CD4-positive, CD25-positive, alpha-beta regulatory T cell (primary cell): Measurements from ENCODE around the gene MDM1. TPM values are rescaled to one million over a fixed set of nuclear protein-coding genes. Genes with fewer than 3 reads are reported as not detected.
A peak's percentile ranks its signal among the peaks of the same experiment; 100 is the strongest.

ENCODE experiments used
- ATAC-seq, 2 donors: fragments of 150-1000 bp; cut with Tn5 transposase; one replicate each; pipeline ENCODE4 v1.10.0; 2021; ENCODE audit warnings: low read depth in 2 of 2, moderate number of reproducible peaks in 2 of 2, moderate library complexity in 1 of 2
- DNase-seq, 3 donors: peaks; one replicate each; pipeline versions ENCODE4 v3.0.0 to v3.0.0-alpha.2; 2012 to 2022; ENCODE audit warnings: mixed read lengths in 1 of 3
- H3K27ac ChIP-seq: one replicate; pipeline ENCODE4 v1.7.0; 2013; ENCODE audit warnings: mild to moderate bottlenecking, low read length; ENCODE audit not compliant: insufficient read depth, poor library complexity, severe bottlenecking
- H3K27me3 ChIP-seq: one replicate; pipeline ENCODE4 v1.7.0; 2013; ENCODE audit warnings: low read length; ENCODE audit not compliant: control insufficient read depth, insufficient read depth
- H3K36me3 ChIP-seq: one replicate; pipeline ENCODE4 v1.7.0; 2013; ENCODE audit warnings: mild to moderate bottlenecking, low read length, moderate library complexity; ENCODE audit not compliant: control insufficient read depth, insufficient read depth
- H3K4me1 ChIP-seq: 2 replicates; pipeline ENCODE4 v1.7.0; 2013; ENCODE audit warnings: mild to moderate bottlenecking, low read length; ENCODE audit not compliant: insufficient read depth, control insufficient read depth, poor library complexity, severe bottlenecking
- H3K4me3 ChIP-seq: one replicate; pipeline ENCODE4 v1.7.0; 2013; ENCODE audit warnings: low read depth, mild to moderate bottlenecking, low read length, moderate library complexity
- H3K9me3 ChIP-seq, 2 experiments: 1 replicate in 1 of 2; 2 replicates in 1 of 2; pipeline ENCODE4 v1.7.0; 2013; ENCODE audit warnings: low read length in 2 of 2, mild to moderate bottlenecking in 1 of 2, moderate library complexity in 1 of 2; ENCODE audit not compliant: control insufficient read depth in 2 of 2
- H3K27ac Mint-ChIP-seq, 3 donors: one replicate each; pipeline ENCODE4 v1.8.0; 2020 to 2022; ENCODE audit warnings: mild to moderate bottlenecking in 3 of 3, mixed read lengths in 3 of 3, moderate library complexity in 2 of 3
- H3K27me3 Mint-ChIP-seq: one replicate; pipeline ENCODE4 v1.8.0; 2022; ENCODE audit warnings: mild to moderate bottlenecking, mixed read lengths
- H3K36me3 Mint-ChIP-seq: one replicate; pipeline ENCODE4 v1.8.0; 2020; ENCODE audit warnings: mixed read lengths
- H3K4me1 Mint-ChIP-seq, 4 donors: one replicate each; pipeline ENCODE4 v1.8.0; 2020 to 2022; ENCODE audit warnings: mixed read lengths in 4 of 4, mild to moderate bottlenecking in 1 of 4
- H3K4me3 Mint-ChIP-seq, 4 donors: one replicate each; pipeline ENCODE4 v1.8.0; 2020 to 2022; ENCODE audit warnings: mild to moderate bottlenecking in 4 of 4, mixed read lengths in 4 of 4, moderate library complexity in 3 of 4
- H3K9me3 Mint-ChIP-seq, 7 donors: one replicate each; pipeline ENCODE4 v1.8.0; 2020 to 2022; ENCODE audit warnings: mixed read lengths in 7 of 7, mild to moderate bottlenecking in 3 of 7, moderate library complexity in 2 of 7
- polyA plus RNA-seq, 4 donors: library from polyadenylated mRNA; unstranded; fragments of 300-500 nt; fragmentation: Illumina TruSeq; gene quantifications; one replicate each; pipeline ENCODE4 v1.2.3, GENCODE V29; 2021
- total RNA-seq: library from RNA; stranded (reverse); gene quantifications from one replicate; pipeline ENCODE4 v1.2.3, GENCODE V29; 2022

Gene MDM1
- total and polyA plus RNA-seq, 5 donors from 2014 or later: 13.4 to 21.2 (median 16.4) TPM

DNA sequence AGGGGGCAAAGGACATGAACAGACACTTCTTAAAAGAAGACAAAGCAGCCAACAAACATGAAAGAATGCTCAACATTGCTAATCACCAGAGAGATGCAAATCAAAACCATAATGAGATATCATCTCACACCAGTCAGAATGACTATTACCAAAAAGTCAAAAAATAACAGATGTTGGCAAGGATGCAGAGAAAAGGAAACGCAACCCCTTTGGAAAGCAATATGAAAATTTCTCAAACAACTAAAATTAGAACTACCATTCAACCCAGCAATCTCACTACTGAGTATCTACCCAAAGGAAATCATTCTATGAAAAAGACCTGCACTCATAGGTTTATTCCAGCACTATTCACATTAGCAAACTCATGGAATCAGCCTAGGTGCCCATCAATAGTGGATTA lies 25.6 kb downstream of the MDM1 start:
- Mint-ChIP-seq H3K9me3 (no peaks in the 10 kb centered on the region), H3K36me3 (peaks cover 57% of the 10 kb centered on the region), H3K27me3 (no peaks in the 10 kb centered on the region), H3K4me3 (no peak overlapping the region), H3K4me1 (peaks cover 9 to 25% (median 13%) of the 10 kb centered on the region in 4 donors), H3K27ac (no peak overlapping the region)
- ATAC-seq (no peak), DNase-seq (no peak)
- Histone ChIP-seq H3K4me1 (no peaks in the 10 kb centered on the region), H3K27ac (no peak overlapping the region), H3K27me3 (no peaks in the 10 kb centered on the region), H3K9me3 (no peaks in the 10 kb centered on the region), H3K4me3 (no peak overlapping the region), H3K36me3 (peaks cover 43% of the 10 kb centered on the region)

DNA sequence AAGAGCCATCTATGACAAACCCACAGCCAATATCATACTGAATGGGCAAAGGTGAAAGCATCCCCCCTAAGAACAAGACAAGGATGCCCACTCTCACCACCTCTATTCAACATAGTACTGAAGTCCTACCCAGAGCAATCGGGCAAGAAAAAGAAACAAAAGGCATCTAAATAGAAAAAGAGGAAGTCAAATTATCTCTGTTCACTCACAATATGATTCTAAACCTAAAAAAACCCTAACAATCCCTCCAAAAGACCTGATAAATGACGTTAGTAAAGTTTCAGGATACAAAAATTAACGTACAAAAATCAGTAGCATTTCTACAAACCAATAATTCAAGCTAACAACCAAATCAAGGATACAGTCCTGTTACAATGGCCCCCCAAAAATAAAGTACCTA lies 26.9 kb downstream of the MDM1 start:
- H3K27ac ChIP-seq: no peak overlapping the region
- peaks cover 40% of the 10 kb centered on the region for H3K36me3 ChIP-seq
- Mint-ChIP-seq H3K27me3 (no peaks in the 10 kb centered on the region), H3K4me3 (no peak overlapping the region), H3K36me3 (peaks cover 69% of the 10 kb centered on the region), H3K27ac (no peak overlapping the region), H3K9me3 (peaks cover 0 to 3% (median 0%) of the 10 kb centered on the region in 7 donors), H3K4me1 (peaks cover 9 to 35% (median 13%) of the 10 kb centered on the region in 4 donors)
- no peaks in the 10 kb centered on the region for H3K27me3 ChIP-seq
- H3K4me3 ChIP-seq: no peak overlapping the region
- DNase-seq (no peak), ATAC-seq (no peak)
- H3K4me1 ChIP-seq: no peaks in the 10 kb centered on the region
- no peaks in the 10 kb centered on the region for H3K9me3 ChIP-seq

DNA sequence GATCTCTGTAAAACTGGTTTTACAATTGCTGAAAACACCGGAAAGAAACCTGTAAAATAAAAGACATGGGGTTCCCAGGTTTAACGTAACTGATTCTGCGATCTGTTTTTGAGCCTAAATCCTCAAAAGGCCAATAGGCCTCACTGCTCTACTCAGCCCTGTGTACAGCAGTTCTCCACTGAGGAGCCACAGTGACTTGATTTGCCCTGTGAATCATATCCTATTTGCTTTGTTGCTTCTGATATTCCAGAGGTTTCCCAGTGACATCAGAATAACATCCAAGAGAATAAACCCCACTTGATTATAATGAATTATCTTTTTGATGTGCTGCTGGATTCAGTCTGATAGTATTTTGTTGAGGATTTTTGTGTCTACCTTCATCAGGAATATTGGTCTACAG lies 27.5 kb downstream of the MDM1 start:
- Histone ChIP-seq H3K27ac (no peak overlapping the region), H3K27me3 (no peaks in the 10 kb centered on the region), H3K36me3 (peaks cover 41% of the 10 kb centered on the region), H3K4me3 (no peak overlapping the region), H3K9me3 (no peaks in the 10 kb centered on the region), H3K4me1 (no peaks in the 10 kb centered on the region)
- Mint-ChIP-seq H3K27ac (peak overlapping the region in 1 of 3 donors; percentile 29), H3K9me3 (peaks cover 0 to 7% (median 2%) of the 10 kb centered on the region in 7 donors), H3K4me1 (peaks cover 9 to 35% (median 13%) of the 10 kb centered on the region in 4 donors), H3K4me3 (no peak overlapping the region), H3K27me3 (no peaks in the 10 kb centered on the region), H3K36me3 (peaks cover 72% of the 10 kb centered on the region)
- DNase-seq (no peak), ATAC-seq (no peak)

DNA sequence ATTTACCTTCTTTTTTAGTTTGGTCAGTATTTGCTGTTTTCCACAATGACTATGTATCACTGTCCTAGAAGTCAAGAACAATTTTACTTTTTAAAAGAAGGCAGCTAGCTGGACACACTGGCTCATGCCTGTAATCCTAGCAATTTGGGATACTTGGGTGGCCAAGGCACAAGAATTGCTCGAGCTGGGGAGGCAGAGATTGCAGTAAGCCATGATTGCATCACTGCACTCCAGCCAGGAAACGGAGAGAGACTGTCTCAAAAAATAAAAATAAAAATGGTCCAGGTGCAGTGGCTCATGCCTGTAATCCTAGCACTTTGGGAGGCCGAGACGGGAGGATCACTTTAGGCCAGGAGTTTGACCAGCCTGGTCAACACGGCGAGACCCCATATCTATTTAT lies 28.3 kb downstream of the MDM1 start:
- peaks cover 14 to 34% (median 17%) of the 10 kb centered on the region in 4 donors for H3K4me1 Mint-ChIP-seq
- peaks cover 75% of the 10 kb centered on the region for H3K36me3 Mint-ChIP-seq
- DNase-seq (no peak), ATAC-seq (no peak)
- Histone ChIP-seq H3K27ac (no peak overlapping the region), H3K4me3 (no peak overlapping the region), H3K9me3 (no peaks in the 10 kb centered on the region), H3K4me1 (no peaks in the 10 kb centered on the region), H3K36me3 (peaks cover 40% of the 10 kb centered on the region), H3K27me3 (no peaks in the 10 kb centered on the region)
- no peak overlapping the region for H3K27ac Mint-ChIP-seq
- peaks cover 0 to 10% (median 3%) of the 10 kb centered on the region in 7 donors for H3K9me3 Mint-ChIP-seq
- H3K27me3 Mint-ChIP-seq: no peaks in the 10 kb centered on the region
- no peak overlapping the region for H3K4me3 Mint-ChIP-seq

DNA sequence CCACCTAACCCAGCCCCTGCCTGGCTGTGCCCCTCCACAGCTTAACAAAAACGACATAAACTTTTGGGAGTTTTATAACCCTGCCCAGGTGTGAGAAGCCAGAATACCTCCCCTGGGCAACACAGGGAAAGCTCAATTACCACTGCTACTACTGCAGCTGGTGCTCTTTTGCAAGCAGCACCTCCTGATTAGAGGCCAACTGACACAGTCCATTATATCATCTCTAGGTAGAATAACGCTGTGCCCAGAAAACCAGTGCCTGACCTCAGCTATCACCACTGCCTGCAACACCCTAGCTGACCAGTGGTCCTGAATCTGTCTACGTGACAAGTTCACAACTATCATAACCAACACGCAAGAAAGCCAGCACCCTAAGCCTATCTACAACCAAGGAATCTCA lies 34.2 kb downstream of the MDM1 start:
- H3K27me3 ChIP-seq: no peaks in the 10 kb centered on the region
- ATAC-seq (no peak), DNase-seq (no peak)
- H3K9me3 Mint-ChIP-seq: peaks cover 0 to 10% (median 3%) of the 10 kb centered on the region in 7 donors
- peaks cover 66% of the 10 kb centered on the region for H3K36me3 Mint-ChIP-seq
- peaks cover 57% of the 10 kb centered on the region for H3K36me3 ChIP-seq
- H3K27ac Mint-ChIP-seq: no peak overlapping the region
- no peaks in the 10 kb centered on the region for H3K9me3 ChIP-seq
- no peaks in the 10 kb centered on the region for H3K27me3 Mint-ChIP-seq
- no peak overlapping the region for H3K4me3 Mint-ChIP-seq
- H3K4me1 Mint-ChIP-seq: peaks cover 2 to 23% (median 10%) of the 10 kb centered on the region in 4 donors
- H3K4me1 ChIP-seq: no peaks in the 10 kb centered on the region
- no peak overlapping the region for H3K27ac ChIP-seq
- H3K4me3 ChIP-seq: no peak overlapping the region

DNA sequence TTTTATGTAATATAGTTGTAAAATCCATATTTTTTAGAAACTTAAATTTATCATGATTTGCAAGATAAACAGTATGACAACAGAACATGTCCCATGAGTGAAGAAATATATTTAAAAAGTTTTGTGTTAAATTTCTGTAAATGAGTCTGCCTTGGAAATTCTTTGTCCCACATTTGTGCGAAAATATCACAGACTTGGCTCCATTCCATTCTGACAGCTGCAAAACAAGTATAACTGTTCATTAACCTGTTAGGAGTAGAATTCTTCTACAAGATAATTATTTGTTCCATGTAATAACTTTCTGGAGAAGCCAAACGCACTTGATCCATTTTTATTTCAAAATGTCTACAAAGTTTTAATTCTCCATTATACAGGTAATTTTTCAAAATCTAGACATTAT lies 37.9 kb downstream of the MDM1 start:
- DNase-seq (no peak), ATAC-seq (no peak)
- H3K27me3 ChIP-seq: no peaks in the 10 kb centered on the region
- H3K4me1 ChIP-seq: peaks cover 15% of the 10 kb centered on the region
- H3K4me1 Mint-ChIP-seq: peaks cover 18 to 30% (median 22%) of the 10 kb centered on the region in 4 donors
- H3K27ac ChIP-seq: no peak overlapping the region
- H3K9me3 Mint-ChIP-seq: peaks cover 0 to under 1% (median 0%) of the 10 kb centered on the region in 7 donors
- H3K27ac Mint-ChIP-seq: no peak overlapping the region
- H3K4me3 ChIP-seq: no peak overlapping the region
- no peak overlapping the region for H3K4me3 Mint-ChIP-seq
- peaks cover 41% of the 10 kb centered on the region for H3K36me3 Mint-ChIP-seq
- no peaks in the 10 kb centered on the region for H3K9me3 ChIP-seq
- no peaks in the 10 kb centered on the region for H3K27me3 Mint-ChIP-seq
- peaks cover 33% of the 10 kb centered on the region for H3K36me3 ChIP-seq

DNA sequence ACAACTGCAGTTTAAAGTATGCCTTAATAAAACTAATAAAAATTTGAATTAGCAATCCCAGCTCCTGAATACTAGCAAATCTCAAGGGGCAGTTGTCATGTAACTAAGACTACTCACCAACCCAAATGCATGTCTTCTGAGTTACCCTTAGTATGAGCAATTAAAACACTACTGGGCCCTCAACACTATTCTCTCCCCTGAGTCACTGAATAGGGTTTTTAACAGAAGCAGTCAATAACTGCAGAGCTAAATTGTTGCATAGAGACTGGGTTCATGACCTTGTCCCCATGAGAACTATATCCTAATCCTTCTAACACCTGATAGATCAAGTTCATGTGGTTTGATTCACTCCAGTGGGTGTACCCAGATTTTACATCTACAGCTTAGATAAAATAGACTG lies 38.8 kb downstream of the MDM1 start:
- no peak for DNase-seq
- H3K4me1 Mint-ChIP-seq: peaks cover 17 to 31% (median 20%) of the 10 kb centered on the region in 4 donors

DNA sequence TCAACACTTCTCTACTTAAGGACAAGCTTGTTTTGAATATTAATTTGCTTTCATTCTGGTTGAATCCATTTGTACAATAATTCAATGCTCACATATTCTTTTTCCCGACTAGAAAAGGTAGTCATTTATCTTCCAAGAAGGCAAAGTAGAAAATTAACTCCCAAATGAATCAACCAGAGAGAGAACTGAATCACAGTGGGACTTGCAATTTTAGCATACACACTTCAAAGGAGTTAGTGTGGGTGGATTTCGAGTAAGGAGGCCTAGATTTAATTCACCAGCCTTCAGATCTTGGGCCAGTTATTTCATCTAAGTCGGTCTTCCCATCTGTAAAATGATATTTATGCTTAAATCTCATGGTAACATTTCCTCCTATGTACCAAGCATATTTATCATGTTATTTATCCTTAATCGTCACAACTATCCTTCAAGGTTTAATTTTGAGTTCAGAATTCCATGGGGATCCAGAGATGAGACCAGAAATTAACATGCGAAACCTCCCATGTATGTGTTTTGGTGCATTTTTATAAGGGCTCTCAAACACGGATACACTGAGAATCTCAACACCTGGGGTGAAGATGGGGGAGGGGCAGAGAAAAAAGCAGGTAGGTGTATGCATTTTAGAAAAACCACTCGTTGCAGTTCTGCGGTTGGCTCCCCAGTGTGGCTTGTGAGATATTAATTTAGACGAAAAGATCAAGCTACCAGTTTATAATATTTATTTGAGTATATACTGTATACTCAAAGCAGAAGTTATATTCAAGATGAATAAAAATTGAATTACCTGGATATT lies 39.8 kb downstream of the MDM1 start:
- DNase-seq: no peak
- Mint-ChIP-seq H3K9me3 (peaks cover 0 to 3% (median 0%) of the 10 kb centered on the region in 7 donors), H3K36me3 (peaks cover 32% of the 10 kb centered on the region), H3K4me3 (no peak overlapping the region), H3K4me1 (peaks cover 17 to 33% (median 21%) of the 10 kb centered on the region in 4 donors), H3K27me3 (no peaks in the 10 kb centered on the region), H3K27ac (no peak overlapping the region)
- no peaks in the 10 kb centered on the region for H3K27me3 ChIP-seq
- H3K4me1 ChIP-seq: peaks cover 15% of the 10 kb centered on the region
- no peak overlapping the region for H3K4me3 ChIP-seq
- no peak overlapping the region for H3K27ac ChIP-seq
- peaks cover 28% of the 10 kb centered on the region for H3K36me3 ChIP-seq
- ATAC-seq: no peak
- no peaks in the 10 kb centered on the region for H3K9me3 ChIP-seq

More for the DNA sequence above, 38.8 kb downstream of the MDM1 start:
- H3K4me3 Mint-ChIP-seq: no peak overlapping the region
- H3K4me3 ChIP-seq: no peak overlapping the region
- H3K9me3 Mint-ChIP-seq: peaks cover 0 to 2% (median 0%) of the 10 kb centered on the region in 7 donors
- peaks cover 33% of the 10 kb centered on the region for H3K36me3 Mint-ChIP-seq
- no peak overlapping the region for H3K27ac ChIP-seq
- no peak overlapping the region for H3K27ac Mint-ChIP-seq
- H3K36me3 ChIP-seq: peaks cover 30% of the 10 kb centered on the region
- peaks cover 15% of the 10 kb centered on the region for H3K4me1 ChIP-seq
- no peaks in the 10 kb centered on the region for H3K9me3 ChIP-seq
- no peak for ATAC-seq
- no peaks in the 10 kb centered on the region for H3K27me3 ChIP-seq
- H3K27me3 Mint-ChIP-seq: no peaks in the 10 kb centered on the region
